Measurements from ENCODE around the gene CTNND2.

- TF ChIP-seq CTCF (IDR thresholded peaks at IDR 0.05; ENCODE audit: low read depth, low read length, poor library complexity, severe bottlenecking), result no peak
- no peak for TF ChIP-seq EZH2phosphoT487 (IDR thresholded peaks at IDR 0.05; ENCODE audit: borderline replicate concordance, low read length)
Observed at GRCh38 chr5:11361768-11362167, 542.5 kb downstream of the CTNND2 start.

Measured in DOHH2 (cell line).